MM.1S (cell line): Measurements from ENCODE around the gene ODR4.

Experiments
- CTCF ChIP-seq: fragments of 300-600 bp; sonication (generic); IDR thresholded peaks from 2 replicates; pipeline ENCODE4 v1.5.1; 2016; ENCODE audit warnings: antibody characterized with exemption, low read length, mixed read lengths
- EZH2 ChIP-seq: fragments of 300-600 bp; sonication (generic); optimal IDR thresholded peaks from 2 replicates; pipeline ENCODE3; 2017; ENCODE audit warnings: low read depth, mild to moderate bottlenecking, antibody characterized with exemption, low read length, mixed read lengths
- EZH2phosphoT487 ChIP-seq: fragments of 300-600 bp; sonication (generic); IDR thresholded peaks from 2 replicates; pipeline ENCODE4 v1.6.1; 2018; ENCODE audit warnings: antibody characterized with exemption, low read length

- TF ChIP-seq CTCF (no peak), EZH2phosphoT487 (no peak), EZH2 (no peak)
These were observed 81.2 kb downstream of the ODR4 start for GRCh38 chr1:186456729-186457255.
